Tibial nerve (tissue), 4 donors: ENCODE results near the gene SRSF4. TPM values are rescaled to one million over a fixed set of nuclear protein-coding genes. Genes with fewer than 3 reads are reported as not detected.

ENCODE experiments used
- DNase-seq, 2 donors: peaks; one replicate each; pipeline ENCODE4 v3.0.0-alpha.2; 2019; ENCODE audit warnings: low spot score in 2 of 2
- H3K27ac ChIP-seq, 4 donors: fragments of 200-600 bp; sonication (generic) in 3 of 4; one replicate each; pipeline ENCODE4 v1.5.1; 2017 to 2019; ENCODE audit warnings: mild to moderate bottlenecking in 1 of 4
- H3K27me3 ChIP-seq, 2 donors: fragments of 200-600 bp; sonication (generic) in 1 of 2; one replicate each; pipeline versions ENCODE4 v1.5.1 to v1.6.0; 2017 to 2019
- H3K36me3 ChIP-seq, 3 donors: fragments of 200-600 bp; sonication (generic); one replicate each; pipeline ENCODE4 v1.5.1; 2018 to 2019
- H3K4me1 ChIP-seq, 4 donors: fragments of 200-600 bp; sonication (generic) in 3 of 4; one replicate each; pipeline ENCODE4 v1.5.1; 2017 to 2019
- H3K4me3 ChIP-seq, 4 donors: fragments of 200-600 bp; sonication (generic) in 3 of 4; one replicate each; pipeline ENCODE4 v1.5.1; 2017 to 2019; ENCODE audit warnings: mild to moderate bottlenecking in 1 of 4, moderate library complexity in 1 of 4
- H3K9me3 ChIP-seq, 4 donors: fragments of 200-600 bp; sonication (generic) in 3 of 4; one replicate each; pipeline ENCODE4 v1.5.1; 2017 to 2019
- CTCF ChIP-seq, 5 experiments: fragments of 200-600 bp in 3 of 5; fragments of 450-650 bp in 2 of 5; sonication (generic) in 3 of 5; IDR thresholded peaks; one replicate each; pipeline ENCODE4 v1.5.1; 2016 to 2019; ENCODE audit warnings: antibody characterized with exemption in 5 of 5, mild to moderate bottlenecking in 3 of 5, moderate library complexity in 2 of 5
- EP300 ChIP-seq, 2 donors: sonication (generic); formaldehyde crosslinking; IDR thresholded peaks; one replicate each; pipeline ENCODE4 v1.6.1; 2017; ENCODE audit warnings: antibody characterized with exemption in 2 of 2, mild to moderate bottlenecking in 1 of 2
- POLR2A ChIP-seq, 2 donors: fragments of 450-650 bp; IDR thresholded peaks; one replicate each; pipeline ENCODE4 v1.6.1; 2017; ENCODE audit warnings: antibody characterized with exemption in 2 of 2, mild to moderate bottlenecking in 2 of 2, moderate library complexity in 2 of 2
- WGBS, 2 donors: methylation state at CpG; one replicate each; pipeline ENCODE4 v1.1.5; 2018; 5-methylcytosine and 5-hydroxymethylcytosine counted together
- total RNA-seq, 4 donors: library from RNA; depleted of rRNA; stranded (reverse); fragments of >200 nt; gene quantifications; one replicate each; pipeline ENCODE4 v1.1.0, GENCODE V29; 2016

SRSF4 gene
- total RNA-seq, 4 donors from 2014 or later, result 63.4 to 75.9 (median 69.1) TPM

DNA sequence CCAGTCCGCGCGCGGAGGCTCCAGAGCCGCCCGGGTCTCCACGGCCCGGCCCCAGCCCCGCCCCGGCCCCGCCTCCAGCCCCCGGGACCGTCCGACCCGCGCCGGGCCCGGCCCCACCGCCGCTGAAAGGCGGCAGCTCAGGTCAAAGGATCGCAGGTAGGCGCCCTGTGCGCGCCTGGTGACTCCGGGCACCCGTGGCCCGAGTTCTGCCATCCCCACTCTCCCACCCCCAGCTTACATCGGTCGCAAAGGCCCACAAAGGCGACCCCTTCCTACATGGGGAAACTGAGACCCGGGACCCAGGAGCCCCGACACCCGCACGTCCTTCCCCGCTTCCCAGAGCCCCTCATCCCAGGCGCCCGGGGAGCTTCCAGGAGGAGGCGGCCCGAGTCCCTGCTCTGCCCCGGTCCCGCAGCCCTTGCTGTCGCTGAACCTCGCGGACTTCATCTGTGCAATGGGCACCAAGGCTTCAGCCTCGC lies 57.8 kb downstream of the SRSF4 start, which contains the start of gene TMEM200B:
Gene TMEM200B, minus strand, starts transcription at position 17 of the 479 bp plus-strand sequence. CDS start 2,075 bp downstream, outside the sequence.
- no peak for DNase-seq
- Histone ChIP-seq H3K4me1 (peaks cover 0 to 38% (median 15%) of the 10 kb centered on the region in 4 donors), H3K9me3 (no peaks in the 10 kb centered on the region), H3K36me3 (no peaks in the 10 kb centered on the region), H3K27me3 (peaks cover 0 to 32% of the 10 kb centered on the region in 2 donors), H3K27ac (peak within 1 kb of the TSS; percentile 90 to 96 (median 92)), H3K4me3 (peak within 1 kb of the TSS; percentile 64 to 76 (median 70))
- 2 to 3% methylated on average over 6 to 39 of the region's 46 CpGs for WGBS, 2 donors
- no peak for TF ChIP-seq EP300 (IDR thresholded peaks at IDR 0.05)
- TF ChIP-seq CTCF (IDR thresholded peaks at IDR 0.05), result no peak

DNA sequence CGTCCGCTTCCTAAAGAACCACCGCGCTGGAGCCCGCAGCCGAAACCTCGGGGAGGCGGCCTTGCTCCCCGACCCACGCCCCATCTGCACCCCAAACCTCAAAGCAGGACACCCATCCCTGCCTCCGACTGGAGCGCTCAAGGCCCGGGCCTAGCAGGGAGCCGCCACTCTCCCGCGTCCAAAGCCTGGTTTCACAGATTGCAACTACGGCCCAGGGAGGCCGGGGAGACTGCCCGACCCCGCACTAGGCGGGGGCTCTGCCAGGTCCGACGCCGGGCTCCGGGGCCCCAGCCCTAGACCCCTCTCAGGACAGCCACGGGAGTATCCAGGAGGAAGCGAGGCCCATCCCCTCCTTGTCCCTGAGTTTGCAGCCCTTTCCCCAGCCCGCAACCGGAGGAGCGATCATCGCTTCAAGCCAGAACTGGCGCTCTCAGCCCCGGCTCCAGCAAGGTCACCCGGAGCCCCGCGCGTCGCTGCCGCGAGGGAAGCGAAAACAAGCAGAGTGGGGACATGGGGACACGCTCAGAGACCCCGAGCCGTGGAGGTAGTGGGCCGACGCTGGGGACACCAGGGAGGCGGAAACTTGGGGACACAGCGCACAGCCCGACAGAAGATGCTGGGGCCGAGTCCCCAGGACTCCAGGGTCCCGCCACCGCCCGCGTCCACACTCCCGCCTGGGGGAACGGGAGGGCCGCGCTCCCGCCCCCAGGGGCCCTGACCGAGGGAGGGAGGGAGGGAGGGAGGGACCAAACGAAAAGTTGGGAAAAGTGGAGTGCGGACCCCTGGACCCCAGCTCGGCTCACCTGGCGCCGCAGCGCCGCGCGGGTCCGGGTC lies 58.4 kb downstream of the SRSF4 start:
- peak overlapping the region; percentile 90 to 96 (median 92) for H3K27ac ChIP-seq
- H3K4me3 ChIP-seq, result peak overlapping the region; percentile 64 to 76 (median 70)
- no peaks in the 10 kb centered on the region for H3K9me3 ChIP-seq
- H3K27me3 ChIP-seq, result peaks cover 0 to 32% of the 10 kb centered on the region in 2 donors
- 4 to 19% methylated on average over 22 to 51 of the region's 70 CpGs for WGBS, 2 donors
- TF ChIP-seq EP300 (IDR thresholded peaks at IDR 0.05) (peak in 1 of 2 donors; percentile 10), POLR2A (IDR thresholded peaks at IDR 0.05) (no peak)
- no peak for DNase-seq
- peaks cover 0 to 38% (median 15%) of the 10 kb centered on the region in 4 donors for H3K4me1 ChIP-seq
- no peaks in the 10 kb centered on the region for H3K36me3 ChIP-seq

DNA sequence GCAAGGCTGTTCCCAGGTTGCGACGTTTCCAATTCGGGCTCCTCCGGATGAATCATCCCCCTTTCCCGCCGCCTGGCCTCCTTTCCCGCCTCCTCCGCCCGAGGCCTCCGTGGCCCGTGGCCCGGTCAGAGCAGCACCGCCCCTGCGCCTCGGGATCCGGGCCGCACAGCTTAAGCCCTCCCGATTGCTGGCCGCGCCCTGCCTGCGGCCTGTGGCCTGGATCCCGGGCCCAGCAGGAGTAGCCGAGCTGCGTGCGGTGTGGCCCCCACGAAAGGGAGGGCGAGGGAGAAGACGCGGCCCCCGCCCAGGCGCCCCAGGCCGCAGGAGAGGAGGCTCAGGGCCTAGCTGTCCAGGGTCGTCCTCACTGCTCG lies 59.0 kb downstream of the SRSF4 start:
- TF ChIP-seq CTCF (IDR thresholded peaks at IDR 0.05) (no peak), EP300 (IDR thresholded peaks at IDR 0.05) (peak in 1 of 2 donors; percentile 65), POLR2A (IDR thresholded peaks at IDR 0.05) (peak in 1 of 2 donors; percentile 41)
- peaks cover 0 to 32% of the 10 kb centered on the region in 2 donors for H3K27me3 ChIP-seq
- DNase-seq, result peak in 1 of 2 donors; percentile 55
- peak overlapping the region; percentile 64 to 76 (median 70) for H3K4me3 ChIP-seq
- H3K4me1 ChIP-seq, result peaks cover 0 to 38% (median 15%) of the 10 kb centered on the region in 4 donors
- WGBS, 2 donors, result 3 to 12% methylated on average over 12 to 24 of the region's 34 CpGs
- no peaks in the 10 kb centered on the region for H3K9me3 ChIP-seq
- H3K36me3 ChIP-seq, result no peaks in the 10 kb centered on the region
- peak overlapping the region; percentile 90 to 96 (median 92) for H3K27ac ChIP-seq

DNA sequence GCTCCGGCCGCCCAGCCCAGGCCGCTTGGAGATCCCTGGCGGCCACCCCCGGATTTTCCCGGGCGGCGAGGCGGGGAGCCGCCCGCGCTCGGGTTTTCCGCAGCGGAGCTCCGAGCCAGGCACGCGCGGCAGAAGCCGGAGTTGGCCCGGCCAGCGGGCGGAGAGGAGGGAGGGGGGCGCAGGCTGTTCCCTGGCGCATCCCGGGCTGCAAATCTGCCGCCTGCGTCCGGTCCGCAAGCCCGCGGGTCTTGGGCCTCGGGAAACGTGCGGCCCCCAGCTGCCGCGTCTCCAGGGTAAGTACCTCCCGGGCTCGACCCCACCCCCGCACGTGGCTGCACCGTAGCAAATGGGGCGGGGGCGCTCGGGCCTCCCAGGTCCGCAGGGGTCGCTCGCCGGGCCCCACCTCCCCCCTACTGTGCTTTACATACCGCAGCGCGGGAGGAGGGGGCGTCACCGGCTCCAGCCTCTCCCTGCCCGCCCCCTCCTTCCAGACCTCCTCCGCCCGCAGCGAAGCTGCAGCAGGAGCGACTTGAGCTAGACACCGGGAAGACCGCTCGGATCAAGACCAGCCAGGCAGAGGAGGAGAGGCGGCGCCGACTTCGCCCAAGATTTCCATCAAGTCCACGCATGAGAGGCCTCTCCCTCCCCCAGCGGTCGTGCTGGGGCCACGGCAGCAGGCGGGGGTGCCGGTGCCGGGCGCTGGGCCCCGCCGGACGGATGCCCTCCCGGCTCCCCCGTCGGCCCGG lies 59.6 kb downstream of the SRSF4 start:
- Histone ChIP-seq H3K27ac (peak overlapping the region; percentile 90 to 96 (median 92)), H3K27me3 (peaks cover 0 to 32% of the 10 kb centered on the region in 2 donors), H3K36me3 (no peaks in the 10 kb centered on the region), H3K4me3 (peak overlapping the region; percentile 64 to 76 (median 70)), H3K9me3 (no peaks in the 10 kb centered on the region), H3K4me1 (peaks cover 0 to 38% (median 15%) of the 10 kb centered on the region in 4 donors)
- 1% methylated on average over 29 to 58 of the region's 81 CpGs for WGBS, 2 donors
- TF ChIP-seq POLR2A (IDR thresholded peaks at IDR 0.05) (no peak), EP300 (IDR thresholded peaks at IDR 0.05) (no peak), CTCF (IDR thresholded peaks at IDR 0.05) (no peak)
- DNase-seq, result no peak

DNA sequence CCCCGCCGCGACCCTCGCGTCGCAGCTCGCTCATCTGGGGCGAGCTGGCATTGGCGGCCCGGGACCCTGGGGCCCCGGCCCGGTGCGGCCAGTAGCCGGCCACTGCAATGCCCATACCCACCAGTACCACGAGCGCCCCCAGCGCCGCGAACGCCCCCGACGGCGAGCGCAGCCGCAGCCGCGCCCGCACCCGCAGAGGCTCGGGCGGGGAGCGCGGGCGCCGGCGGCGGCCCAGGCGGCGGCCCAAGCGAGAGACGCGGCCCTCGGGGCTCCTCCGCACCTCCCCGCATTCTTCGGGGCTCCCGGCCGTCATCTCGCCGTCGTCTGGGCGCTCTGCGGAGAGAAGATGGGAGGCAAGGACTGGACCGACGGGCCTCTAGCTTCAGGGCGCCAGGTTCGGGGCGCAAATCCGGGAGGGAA lies 60.2 kb downstream of the SRSF4 start:
- TF ChIP-seq CTCF (IDR thresholded peaks at IDR 0.05), result no peak
- TF ChIP-seq EP300 (IDR thresholded peaks at IDR 0.05), result no peak
- H3K27me3 ChIP-seq, result peaks cover 0 to 32% of the 10 kb centered on the region in 2 donors
- peak overlapping the region in 3 of 4 donors; percentile 90 to 96 (median 93) for H3K27ac ChIP-seq
- H3K4me3 ChIP-seq, result peak overlapping the region; percentile 64 to 76 (median 70)
- 2% methylated on average over 17 of the region's 59 CpGs; no CpG with 5 or more reads in 1 of the 2 donors for WGBS, 2 donors
- no peaks in the 10 kb centered on the region for H3K36me3 ChIP-seq
- H3K4me1 ChIP-seq, result peaks cover 0 to 38% (median 15%) of the 10 kb centered on the region in 4 donors
- no peaks in the 10 kb centered on the region for H3K9me3 ChIP-seq
- no peak for DNase-seq
